ENCODE measurements around the gene ZDHHC1.
"Not testable (repeated sequence)": the region's sequence is repeated elsewhere in the genome, so short reads cannot be mapped to it uniquely, and the experiment has no call there.

ZDHHC1 gene

DNA sequence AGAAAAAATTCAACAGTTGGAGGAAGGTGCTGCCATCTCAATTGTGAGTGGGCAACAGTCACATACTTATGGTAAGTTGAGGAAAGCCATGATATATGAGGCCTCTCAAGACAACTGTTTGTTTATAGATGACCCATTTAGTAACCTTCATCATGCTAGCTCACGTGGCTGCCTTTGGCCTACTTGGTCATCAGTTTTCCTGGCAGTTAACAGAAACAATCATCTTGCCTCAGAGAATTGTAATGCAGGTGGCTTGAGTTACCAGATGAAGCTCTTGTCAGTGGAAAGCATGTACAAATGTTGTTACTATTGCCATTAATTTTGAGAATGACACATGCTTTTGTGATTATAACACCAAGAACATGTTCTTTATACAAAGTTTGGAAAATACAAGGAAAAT lies 37.6 kb downstream of the ZDHHC1 start:
- no peak for DNase-seq (ENCODE audit: low read depth in 1 of 2, low spot score in 1 of 2)

DNA sequence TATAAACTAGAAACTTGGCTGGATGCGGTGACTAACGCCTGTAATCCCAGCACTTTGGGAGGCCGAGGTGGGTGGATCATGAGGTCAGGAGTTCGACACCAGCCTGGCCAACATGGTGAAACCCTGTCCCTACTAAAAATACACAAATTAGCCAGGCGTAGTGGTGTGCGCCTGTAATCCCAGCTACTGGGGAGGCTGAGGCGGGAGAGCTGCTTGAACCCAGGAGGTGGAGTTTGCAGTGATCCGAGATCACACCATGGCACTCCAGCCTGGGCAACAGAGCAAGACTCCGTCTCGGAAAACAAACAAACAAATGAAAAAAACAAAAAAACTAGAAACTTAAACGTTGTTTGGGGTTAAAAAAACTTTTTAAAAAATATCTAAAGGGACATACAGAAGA lies 40.3 kb downstream of the ZDHHC1 start:
- not testable (repeated sequence) for DNase-seq (ENCODE audit: low read depth in 1 of 2, low spot score in 1 of 2)

DNA sequence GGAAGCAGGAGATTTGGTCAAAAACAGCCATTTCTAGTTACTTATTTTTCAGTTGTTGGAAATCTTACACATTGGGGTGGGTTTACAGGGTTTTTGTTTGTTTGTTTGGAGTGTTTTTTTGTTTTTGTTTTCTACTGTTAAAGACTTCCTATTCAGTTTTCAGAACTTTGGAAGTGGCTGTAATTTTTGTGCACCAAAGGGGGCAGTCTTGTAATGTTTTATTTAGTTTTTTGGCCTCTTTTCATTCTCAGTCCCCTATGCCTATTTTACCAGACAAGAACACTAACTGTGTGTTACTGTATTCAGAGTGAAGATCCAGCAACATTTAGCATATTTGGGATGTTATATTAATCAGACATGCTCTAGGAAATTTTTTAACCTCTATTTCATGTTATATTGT lies 43.6 kb downstream of the ZDHHC1 start:
- DNase-seq (ENCODE audit: low read depth in 1 of 2, low spot score in 1 of 2) = no peak

DNA sequence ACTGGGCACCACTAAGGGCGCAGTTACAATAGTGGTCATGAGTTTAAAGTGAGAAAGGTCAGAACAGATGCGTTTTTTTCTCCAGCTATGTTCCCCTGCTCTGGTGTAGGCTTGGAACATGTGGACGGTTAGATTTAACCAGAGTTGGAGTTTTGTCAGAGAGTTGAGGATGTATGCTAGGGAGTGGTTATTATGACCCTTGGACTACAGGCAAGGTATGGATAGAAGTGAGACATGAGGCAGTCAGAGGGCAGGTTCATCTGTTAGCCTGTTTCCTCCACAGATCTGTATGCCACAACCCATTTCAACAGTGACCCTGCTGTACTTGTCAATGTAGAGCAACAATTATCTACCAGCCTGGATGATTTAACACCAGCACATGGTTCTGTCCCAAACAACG lies 45.6 kb downstream of the ZDHHC1 start:
- DNase-seq (ENCODE audit: low read depth in 1 of 2, low spot score in 1 of 2) = no peak

DNA sequence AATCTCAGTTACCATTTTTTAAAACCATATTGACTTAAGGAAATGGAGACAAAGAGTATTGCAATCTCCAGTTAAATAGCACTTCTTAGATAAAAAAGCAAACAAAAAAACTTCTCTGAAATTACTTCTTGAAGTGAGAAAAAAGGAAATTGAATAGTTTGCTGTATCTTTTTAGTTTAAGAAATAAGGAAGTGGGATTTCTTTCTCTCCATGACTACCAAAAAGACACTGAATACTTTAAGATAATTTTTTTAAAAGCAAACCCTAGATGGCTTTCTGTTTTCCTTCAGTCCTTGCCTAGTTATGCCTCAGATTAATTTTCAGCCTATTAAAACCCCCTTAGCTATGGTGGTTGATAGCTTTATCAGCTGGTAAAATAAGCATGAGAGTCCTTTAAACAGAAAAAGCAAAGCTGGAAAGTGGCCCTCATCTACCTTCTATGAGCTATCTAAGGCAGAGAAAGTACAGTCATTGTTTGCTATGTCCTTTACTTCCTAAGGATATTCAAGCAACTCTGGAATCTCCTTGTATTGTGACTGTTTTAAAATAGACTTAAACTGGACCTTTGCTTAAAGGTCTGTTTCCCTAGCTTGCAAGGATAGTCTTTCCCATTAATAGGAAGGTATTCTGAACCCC lies 51.6 kb downstream of the ZDHHC1 start:
- no peak for DNase-seq (ENCODE audit: low read depth in 1 of 2, low spot score in 1 of 2)

DNA sequence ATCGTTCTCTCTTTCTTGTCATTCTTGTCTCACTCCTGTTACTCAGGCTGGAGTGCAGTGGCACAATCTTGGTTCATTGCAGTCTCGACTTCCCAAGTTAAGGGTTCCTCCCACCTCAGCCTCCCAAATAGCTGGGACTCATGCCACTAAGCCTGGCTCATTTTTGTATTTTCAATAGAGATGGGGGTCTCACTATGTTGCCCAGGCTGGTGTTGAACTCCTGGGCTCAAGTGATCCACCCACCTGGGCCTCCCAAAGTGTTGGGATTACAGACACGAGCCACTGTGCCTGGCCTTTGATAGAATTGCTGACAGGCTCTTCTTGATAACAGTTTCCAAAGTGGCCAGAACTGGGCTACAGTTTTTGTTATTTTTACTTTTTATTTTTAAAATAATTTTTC lies 55.2 kb downstream of the ZDHHC1 start:
- no peak for DNase-seq (ENCODE audit: low read depth in 1 of 2, low spot score in 1 of 2)

DNA sequence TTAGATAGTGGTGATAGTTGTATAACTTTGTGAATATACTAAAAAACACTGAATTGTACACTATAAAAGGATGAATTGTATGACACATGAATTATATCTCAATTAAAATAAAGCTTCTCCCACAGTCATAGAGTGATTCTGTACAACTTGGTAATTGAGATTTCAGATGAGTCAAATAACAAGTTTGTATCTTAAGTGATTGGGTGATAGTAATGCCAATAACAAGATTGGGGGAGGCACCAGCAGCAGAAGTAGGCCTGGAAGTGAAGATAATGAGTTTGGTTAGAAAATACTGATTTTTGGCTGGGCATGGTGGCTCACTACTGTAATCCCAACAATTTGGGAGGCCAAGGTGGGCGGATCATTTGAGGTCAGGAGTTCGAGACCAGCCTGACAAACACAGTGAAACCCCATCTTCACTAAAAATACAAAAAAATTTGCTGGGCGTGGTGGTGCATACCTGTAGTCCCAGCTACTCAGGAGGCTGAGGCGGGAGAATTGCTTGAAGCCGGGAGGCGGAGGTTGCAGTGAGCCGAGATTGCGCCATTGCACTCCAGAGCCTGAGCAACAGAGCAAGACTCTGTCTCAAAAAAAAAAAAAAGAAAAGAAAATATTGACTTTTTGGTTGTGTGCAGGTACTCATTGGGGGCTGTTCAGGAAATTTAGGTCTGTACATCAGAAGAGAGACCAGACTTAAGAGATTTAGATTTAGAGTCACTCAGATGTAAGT lies 56.6 kb downstream of the ZDHHC1 start:
- DNase-seq (ENCODE audit: low read depth in 1 of 2, low spot score in 1 of 2) = not testable (repeated sequence)

DNA sequence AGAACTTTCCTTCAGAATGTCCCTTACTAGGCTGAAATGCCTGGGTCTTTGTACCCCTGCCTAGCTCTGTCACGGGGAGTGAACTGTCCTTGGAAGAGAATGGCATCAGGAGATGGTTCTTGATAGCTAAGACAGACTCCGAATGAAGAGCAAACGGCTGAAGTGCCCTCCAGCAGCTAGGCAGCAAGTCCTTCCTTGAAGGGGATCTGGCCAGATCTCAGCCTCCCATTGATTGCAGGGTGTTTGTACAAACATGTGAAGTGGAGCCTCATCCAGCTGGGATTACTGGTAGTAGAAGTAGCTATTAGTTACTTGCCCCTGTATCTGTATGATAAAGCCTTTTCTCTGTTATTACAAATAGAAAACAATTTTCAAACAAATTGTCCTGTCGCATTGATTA lies 58.7 kb downstream of the ZDHHC1 start:
- no peak for DNase-seq (ENCODE audit: low read depth in 1 of 2, low spot score in 1 of 2)

DNA sequence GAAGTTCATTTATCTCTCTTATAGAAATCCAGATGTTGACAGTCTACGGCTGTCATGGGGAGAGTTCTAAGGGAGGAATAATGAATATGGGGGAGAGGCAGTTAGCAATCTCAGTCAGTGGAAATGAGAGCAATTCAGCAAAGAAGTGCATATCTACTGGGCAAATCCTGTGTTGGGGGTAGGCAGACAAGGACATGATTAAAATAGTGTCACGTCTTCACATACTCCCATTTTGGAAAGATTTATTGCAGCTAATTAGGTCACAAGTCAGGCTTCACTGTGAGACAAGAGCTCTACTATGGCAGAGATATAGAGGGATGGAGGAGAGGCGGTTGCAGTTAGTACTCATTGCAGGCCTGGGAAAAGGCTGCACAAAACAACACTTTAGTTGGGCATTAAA lies 59.9 kb downstream of the ZDHHC1 start:
- DNase-seq (ENCODE audit: low read depth in 1 of 2, low spot score in 1 of 2) = no peak

DNA sequence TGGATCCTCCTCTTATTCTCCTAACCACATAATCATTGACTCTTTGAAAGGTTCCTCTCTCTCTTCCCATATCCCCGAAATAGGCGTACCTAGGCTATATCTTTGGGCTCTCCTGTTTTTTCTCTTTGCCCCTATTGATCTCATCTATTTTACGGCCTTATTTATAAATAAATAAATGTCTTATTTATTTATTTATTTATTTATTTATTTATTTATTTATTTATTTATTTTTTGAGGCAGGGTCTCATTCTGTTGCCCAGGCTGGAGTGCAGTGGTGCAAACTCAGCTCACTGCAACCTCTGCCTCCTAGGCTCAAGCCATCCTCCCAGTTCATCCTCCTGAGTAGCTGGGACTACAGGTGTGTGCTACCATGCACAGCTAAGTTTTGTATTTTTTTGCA lies 63.8 kb downstream of the ZDHHC1 start:
- DNase-seq (ENCODE audit: low read depth in 1 of 2, low spot score in 1 of 2) = not testable (repeated sequence)

DNA sequence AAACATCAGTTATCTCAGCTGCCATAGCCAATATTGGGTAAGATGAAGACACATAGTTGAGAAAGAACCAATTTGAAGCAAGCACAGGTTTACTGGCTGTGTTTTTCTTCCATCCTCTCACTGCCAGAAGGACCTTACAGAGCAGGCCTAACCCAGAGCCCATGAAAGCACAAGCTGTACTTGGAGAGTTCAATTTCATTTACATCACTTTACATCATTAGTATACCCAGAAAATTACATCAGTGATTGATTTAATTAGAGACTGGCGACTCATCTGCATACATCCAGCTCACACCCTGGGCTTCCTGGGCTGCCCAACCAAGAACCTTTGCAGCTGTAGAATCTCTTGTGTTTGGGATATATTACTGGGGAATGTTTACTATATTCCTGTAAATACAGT lies 66.0 kb downstream of the ZDHHC1 start:
- DNase-seq (ENCODE audit: low read depth in 1 of 2, low spot score in 1 of 2) = no peak

DNA sequence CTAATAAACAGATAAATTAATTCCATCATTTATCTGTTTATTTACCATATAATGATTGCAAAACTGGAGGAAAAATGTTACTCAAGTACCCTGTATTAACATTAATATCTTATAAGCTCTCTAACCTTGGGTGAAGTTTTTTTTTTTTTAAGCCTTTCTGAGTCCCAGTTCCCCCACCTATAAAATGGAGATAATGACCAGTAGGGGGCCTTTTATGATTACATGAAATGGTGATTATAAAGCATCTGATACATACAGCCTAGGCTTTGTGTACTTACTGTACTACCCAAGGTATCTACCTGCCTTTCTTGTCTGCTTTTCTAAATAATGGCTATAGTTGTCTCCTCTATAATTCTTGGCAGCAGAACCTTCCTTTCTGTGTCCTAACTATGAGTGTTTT lies 67.1 kb downstream of the ZDHHC1 start:
- DNase-seq (ENCODE audit: low read depth in 1 of 2, low spot score in 1 of 2) = no peak

DNA sequence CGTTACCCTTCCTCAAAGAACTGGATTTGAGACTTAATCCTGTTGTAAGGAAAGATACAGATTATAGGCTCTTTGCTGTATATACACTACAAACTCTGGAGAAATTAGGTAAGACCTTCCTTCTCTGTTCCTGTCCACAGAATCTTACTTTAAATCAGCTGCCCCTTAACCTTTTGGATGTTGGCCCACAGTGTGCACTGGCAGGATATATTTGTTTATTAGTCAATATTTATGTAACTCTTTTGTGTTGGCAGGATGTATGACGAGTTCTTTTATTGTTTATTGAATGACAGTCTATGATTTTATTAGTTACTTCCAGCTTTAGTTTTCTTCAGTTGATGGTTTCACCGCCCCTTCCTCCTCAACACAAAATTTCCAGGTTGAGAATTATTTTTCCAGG lies 69.9 kb downstream of the ZDHHC1 start:
- DNase-seq (ENCODE audit: low read depth in 1 of 2, low spot score in 1 of 2) = no peak

DNA sequence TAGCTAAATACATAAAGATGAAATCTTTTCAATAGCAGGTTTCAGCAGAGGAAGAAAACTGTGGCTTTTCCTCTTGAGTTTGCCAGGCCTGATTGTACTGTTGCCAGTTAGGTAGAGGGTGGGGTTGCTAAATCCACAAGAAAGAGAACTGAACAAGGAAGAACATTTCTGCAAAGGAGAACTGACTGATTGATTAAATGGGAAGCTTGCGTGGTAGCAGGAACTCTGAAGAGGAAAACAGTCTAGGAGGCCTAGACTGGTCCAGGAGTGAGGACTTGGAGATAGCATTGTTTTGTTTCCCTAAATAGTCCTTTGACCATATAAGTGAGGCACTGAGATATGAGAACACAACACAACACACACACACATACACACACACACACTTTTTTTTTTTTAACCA lies 70.9 kb downstream of the ZDHHC1 start:
- DNase-seq (ENCODE audit: low read depth in 1 of 2, low spot score in 1 of 2) = no peak
